HG02885 (cell line): ENCODE results near the gene MPDU1.
"Not testable (repeated sequence)": the region's sequence is repeated elsewhere in the genome, so short reads cannot be mapped to it uniquely, and the experiment has no call there.

ENCODE experiments used
- ATAC-seq: cut with Tn5 transposase; IDR thresholded peaks from one replicate; pipeline ENCODE4 v1.9.1; 2021; ENCODE audit warnings: mild to moderate bottlenecking; ENCODE audit not compliant: unreplicated experiment, poor library complexity

Gene MPDU1

GRCh38 chr17:7612294-7612640, 28.6 kb downstream of the MPDU1 start:
- no peak for ATAC-seq

- no peak for ATAC-seq
Observed at GRCh38 chr17:7613769-7614424, 30.2 kb downstream of the MPDU1 start.

- peak; percentile 89 for ATAC-seq
Observed at GRCh38 chr17:7614425-7615264, 31.0 kb downstream of the MPDU1 start, which contains the start of gene FXR2. FXR2 (minus strand) TSS chr17:7614897; CDS start chr17:7614532, 365 bp downstream.

GRCh38 chr17:7615265-7615747, 31.7 kb downstream of the MPDU1 start:
- ATAC-seq = no peak

- ATAC-seq = no peak
Observed at GRCh38 chr17:7618608-7619007, 35.0 kb downstream of the MPDU1 start.

GRCh38 chr17:7620835-7621234, 37.2 kb downstream of the MPDU1 start:
- ATAC-seq = no peak

GRCh38 chr17:7623661-7624060, 40.0 kb downstream of the MPDU1 start:
- ATAC-seq = no peak

GRCh38 chr17:7625749-7626148, 42.1 kb downstream of the MPDU1 start:
- not testable (repeated sequence) for ATAC-seq

- ATAC-seq = no peak
Observed at GRCh38 chr17:7626307-7626706, 42.7 kb downstream of the MPDU1 start.

GRCh38 chr17:7626956-7627249, 43.3 kb downstream of the MPDU1 start:
- no peak for ATAC-seq

- ATAC-seq = peak; percentile 93
Observed at GRCh38 chr17:7627250-7628121, 43.8 kb downstream of the MPDU1 start, which contains the start of gene SAT2. SAT2 (minus strand) TSS chr17:7627821; CDS start chr17:7627635, 186 bp downstream.

- ATAC-seq = no peak
Observed at GRCh38 chr17:7629939-7630571, 46.4 kb downstream of the MPDU1 start, which contains the start of gene SHBG. SHBG (plus strand) TSS chr17:7630135; CDS start chr17:7630173, 38 bp downstream.

- ATAC-seq = no peak
Observed at GRCh38 chr17:7631398-7632380, 48.0 kb downstream of the MPDU1 start.

GRCh38 chr17:7632492-7632894, 48.8 kb downstream of the MPDU1 start:
- no peak for ATAC-seq

- no peak for ATAC-seq
Observed at GRCh38 chr17:7633093-7633492, 49.4 kb downstream of the MPDU1 start.

- ATAC-seq = no peak
Observed at GRCh38 chr17:7634384-7634783, 50.7 kb downstream of the MPDU1 start.

- ATAC-seq = no peak
Observed at GRCh38 chr17:7636163-7636562, 52.5 kb downstream of the MPDU1 start.
